ENCODE results near the gene KLHL35. TPM values are rescaled to one million over a fixed set of nuclear protein-coding genes. Genes with fewer than 3 reads are reported as not detected.

KLHL35 gene
- polyA plus RNA-seq, 3 donors: 0.56 to 2.3 (median 0.65) TPM

GRCh38 chr11:75449776-75450175 lies 16.8 kb upstream of the KLHL35 start:
- no peak overlapping the region for H3K27ac ChIP-seq (ENCODE audit: low read depth, low read length)
- 91 to 97% (median 92%) methylated on average over 11 of the region's 11 CpGs for WGBS, 3 donors

- H3K27ac ChIP-seq (ENCODE audit: low read depth, low read length): no peak overlapping the region
- WGBS, 3 donors: 92 to 96% (median 94%) methylated on average over 8 to 10 of the region's 10 CpGs
Observed at GRCh38 chr11:75449271-75449670, 16.3 kb upstream of the KLHL35 start.

- no peak overlapping the region for H3K27ac ChIP-seq (ENCODE audit: low read depth, low read length)
- WGBS, 3 donors: 76 to 81% (median 78%) methylated on average over 5 of the region's 5 CpGs
Observed at GRCh38 chr11:75447415-75447814, 14.4 kb upstream of the KLHL35 start.

GRCh38 chr11:75445315-75445953 lies 12.4 kb upstream of the KLHL35 start:
- no peak overlapping the region for H3K27ac ChIP-seq (ENCODE audit: low read depth, low read length)
- WGBS, 3 donors: 8 to 18% (median 13%) methylated on average over 6 of the region's 6 CpGs

GRCh38 chr11:75443043-75443442 lies 10.0 kb upstream of the KLHL35 start:
- no peak overlapping the region for H3K27ac ChIP-seq (ENCODE audit: low read depth, low read length)
- WGBS, 3 donors: 86 to 91% (median 86%) methylated on average over 9 to 12 of the region's 12 CpGs

- H3K27ac ChIP-seq (ENCODE audit: low read depth, low read length): no peak overlapping the region
- 82 to 90% (median 83%) methylated on average over 15 of the region's 15 CpGs for WGBS, 3 donors
Observed at GRCh38 chr11:75442161-75442885, 9.3 kb upstream of the KLHL35 start.

- 80 to 85% (median 82%) methylated on average over 7 of the region's 7 CpGs for WGBS, 3 donors
Observed at GRCh38 chr11:75441804-75442132, 8.8 kb upstream of the KLHL35 start.

GRCh38 chr11:75440960-75441803 lies 8.2 kb upstream of the KLHL35 start:
- 88 to 90% (median 89%) methylated on average over 27 of the region's 27 CpGs for WGBS, 3 donors
- H3K27ac ChIP-seq (ENCODE audit: low read depth, low read length): no peak overlapping the region

More at GRCh38 chr11:75441804-75442132, 8.8 kb upstream of the KLHL35 start:
- H3K27ac ChIP-seq (ENCODE audit: low read depth, low read length): no peak overlapping the region

- WGBS, 3 donors: 84 to 87% (median 84%) methylated on average over 13 of the region's 13 CpGs
- no peak overlapping the region for H3K27ac ChIP-seq (ENCODE audit: low read depth, low read length)
Observed at GRCh38 chr11:75439495-75440120, 6.6 kb upstream of the KLHL35 start.

GRCh38 chr11:75439026-75439425 lies 6.0 kb upstream of the KLHL35 start:
- H3K27ac ChIP-seq (ENCODE audit: low read depth, low read length): no peak overlapping the region
- WGBS, 3 donors: 73 to 78% (median 76%) methylated on average over 14 of the region's 14 CpGs

- 91 to 96% (median 92%) methylated on average over 13 of the region's 13 CpGs for WGBS, 3 donors
Observed at GRCh38 chr11:75437966-75438659, 5.1 kb upstream of the KLHL35 start.

GRCh38 chr11:75436806-75437205 lies 3.8 kb upstream of the KLHL35 start:
- 88 to 96% (median 93%) methylated on average over 9 of the region's 9 CpGs for WGBS, 3 donors
- no peak overlapping the region for H3K27ac ChIP-seq (ENCODE audit: low read depth, low read length)

More at GRCh38 chr11:75437966-75438659, 5.1 kb upstream of the KLHL35 start:
- no peak overlapping the region for H3K27ac ChIP-seq (ENCODE audit: low read depth, low read length)

GRCh38 chr11:75435571-75435925 lies 2.5 kb upstream of the KLHL35 start:
- no peak overlapping the region for H3K27ac ChIP-seq (ENCODE audit: low read depth, low read length)
- 94 to 96% (median 95%) methylated on average over 9 of the region's 9 CpGs for WGBS, 3 donors

GRCh38 chr11:75434886-75435570 lies 2.0 kb upstream of the KLHL35 start:
- 88 to 93% (median 91%) methylated on average over 12 of the region's 12 CpGs for WGBS, 3 donors
- no peak overlapping the region for H3K27ac ChIP-seq (ENCODE audit: low read depth, low read length)

- 90 to 96% (median 94%) methylated on average over 4 of the region's 4 CpGs for WGBS, 3 donors
Observed at GRCh38 chr11:75434051-75434450, 1.0 kb upstream of the KLHL35 start.

GRCh38 chr11:75433443-75433842 lies 440 bp upstream of the KLHL35 start:
- WGBS, 3 donors: 69 to 77% (median 75%) methylated on average over 6 of the region's 6 CpGs
- H3K27ac ChIP-seq (ENCODE audit: low read depth, low read length): no peak overlapping the region

More at GRCh38 chr11:75434051-75434450, 1.0 kb upstream of the KLHL35 start:
- no peak overlapping the region for H3K27ac ChIP-seq (ENCODE audit: low read depth, low read length)
